ENCODE measurements around the gene SMIM32.
A peak's percentile ranks its signal among the peaks of the same experiment; 100 is the strongest.

The SMIM32 gene

GRCh38 chr5:136192526-136193321 lies at the start of gene SMIM32:
Gene SMIM32, minus strand, starts transcription at chr5:136193162. Its CDS starts 638 bp downstream, at chr5:136192524.
- TF ChIP-seq CTCF (IDR thresholded peaks at IDR 0.05; ENCODE audit: extremely low read depth, insufficient read depth, missing control alignments), result no peak
- in situ Hi-C loops (cut with MboI; ENCODE audit: low pct_unique_long_range_greater_than_20kb, low sequenced_read_pairs, unreplicated experiment), result no loop called here
- DNase-seq (ENCODE audit: low spot score), result no peak

GRCh38 chr5:136242611-136243010 lies 49.6 kb upstream of the SMIM32 start:
- peak; percentile 31 for DNase-seq (ENCODE audit: low spot score)
- in situ Hi-C loops (cut with MboI; ENCODE audit: low pct_unique_long_range_greater_than_20kb, low sequenced_read_pairs, unreplicated experiment), result loop anchor here (25.0 kb wide), 1 partner anchor 170 kb away; no protein-coding TSS in a partner anchor
- no peak for TF ChIP-seq CTCF (IDR thresholded peaks at IDR 0.05; ENCODE audit: extremely low read depth, insufficient read depth, missing control alignments)

GRCh38 chr5:136242136-136242535 lies 49.2 kb upstream of the SMIM32 start:
- TF ChIP-seq CTCF (IDR thresholded peaks at IDR 0.05; ENCODE audit: extremely low read depth, insufficient read depth, missing control alignments), result no peak
- in situ Hi-C loops (cut with MboI; ENCODE audit: low pct_unique_long_range_greater_than_20kb, low sequenced_read_pairs, unreplicated experiment), result loop anchor here (25.0 kb wide), 1 partner anchor 170 kb away; no protein-coding TSS in a partner anchor
- no peak for DNase-seq (ENCODE audit: low spot score)

GRCh38 chr5:136240894-136241293 lies 47.9 kb upstream of the SMIM32 start:
- TF ChIP-seq CTCF (IDR thresholded peaks at IDR 0.05; ENCODE audit: extremely low read depth, insufficient read depth, missing control alignments), result no peak
- in situ Hi-C loops (cut with MboI; ENCODE audit: low pct_unique_long_range_greater_than_20kb, low sequenced_read_pairs, unreplicated experiment), result loop anchor here (25.0 kb wide), 1 partner anchor 171 kb away; no protein-coding TSS in a partner anchor
- no peak for DNase-seq (ENCODE audit: low spot score)

GRCh38 chr5:136236479-136237083 lies 43.6 kb upstream of the SMIM32 start:
- no peak for DNase-seq (ENCODE audit: low spot score)
- in situ Hi-C loops (cut with MboI; ENCODE audit: low pct_unique_long_range_greater_than_20kb, low sequenced_read_pairs, unreplicated experiment), result loop anchor here (25.0 kb wide), 1 partner anchor 176 kb away; no protein-coding TSS in a partner anchor
- no peak for TF ChIP-seq CTCF (IDR thresholded peaks at IDR 0.05; ENCODE audit: extremely low read depth, insufficient read depth, missing control alignments)

- no peak for TF ChIP-seq CTCF (IDR thresholded peaks at IDR 0.05; ENCODE audit: extremely low read depth, insufficient read depth, missing control alignments)
- in situ Hi-C loops (cut with MboI; ENCODE audit: low pct_unique_long_range_greater_than_20kb, low sequenced_read_pairs, unreplicated experiment), result loop anchor here (25.0 kb wide), 1 partner anchor 177 kb away; no protein-coding TSS in a partner anchor
- no peak for DNase-seq (ENCODE audit: low spot score)
Observed at GRCh38 chr5:136235321-136235720, 42.4 kb upstream of the SMIM32 start.

All from GM13977 (cell line).